SU-DHL-6 (cell line): ENCODE data around the gene PIGK.

Experiments used
- H2AFZ ChIP-seq: fragments of 200-600 bp; sonication (generic); 2 replicates; pipeline ENCODE4 v1.6.1; 2014; ENCODE audit warnings: low read depth, mild to moderate bottlenecking, moderate library complexity, mixed read lengths, antibody characterized with exemption, low read length; ENCODE audit not compliant: severe bottlenecking
- H3F3A ChIP-seq: fragments of 200-600 bp; shearing (Covaris generic); 2 replicates; pipeline ENCODE4 v1.6.0; 2016; ENCODE audit warnings: antibody characterized with exemption, mild to moderate bottlenecking; ENCODE audit not compliant: insufficient read depth
- H3K27ac ChIP-seq: fragments of 200-600 bp; sonication (generic); 2 replicates; pipeline ENCODE4 v1.5.1; 2016; ENCODE audit warnings: low read depth, mild to moderate bottlenecking, low read length, moderate library complexity, mixed read lengths
- H3K27me3 ChIP-seq: fragments of 200-600 bp; sonication (generic), shearing (Covaris generic); 2 replicates; pipeline ENCODE4 v1.6.0; 2014; ENCODE audit warnings: mild to moderate bottlenecking, low read length
- H3K36me3 ChIP-seq: fragments of 200-600 bp; sonication (generic); 2 replicates; pipeline ENCODE4 v1.6.1; 2014; ENCODE audit warnings: mild to moderate bottlenecking, low read length, mixed read lengths
- H3K4me2 ChIP-seq: fragments of 300-600, 200-600 bp; shearing (Covaris generic), sonication (generic); 2 replicates; pipeline ENCODE4 v1.6.0; 2014; ENCODE audit warnings: low read length, low read depth, mild to moderate bottlenecking; ENCODE audit not compliant: poor library complexity, severe bottlenecking
- H3K4me3 ChIP-seq: fragments of 200-600 bp; sonication (generic); 2 replicates; pipeline ENCODE4 v1.5.1; 2014; ENCODE audit warnings: antibody characterized with exemption, low read length, mild to moderate bottlenecking, mixed read lengths; ENCODE audit not compliant: insufficient read depth, poor library complexity, severe bottlenecking
- H3K79me2 ChIP-seq: fragments of 200-600 bp; sonication (generic); 2 replicates; pipeline ENCODE4 v1.6.1; 2014; ENCODE audit warnings: mild to moderate bottlenecking, low read length, moderate library complexity; ENCODE audit not compliant: insufficient read depth
- H3K9ac ChIP-seq: fragments of 200-600 bp; sonication (generic); 2 replicates; pipeline ENCODE4 v1.7.0; 2014; ENCODE audit warnings: mild to moderate bottlenecking, low read length
- H3K9me2 ChIP-seq: fragments of 200-600 bp; sonication (generic); replicated peaks from 2 replicates; pipeline ENCODE4 v1.6.1; 2014; ENCODE audit warnings: low read length; ENCODE audit not compliant: insufficient read depth
- H3K9me3 ChIP-seq: fragments of 200-600 bp; sonication (generic); 2 replicates; pipeline ENCODE4 v1.6.1; 2014; ENCODE audit warnings: low read length, mixed read lengths; ENCODE audit not compliant: insufficient read depth
- H4K20me1 ChIP-seq: fragments of 200-600 bp; sonication (generic); 2 replicates; pipeline ENCODE4 v1.6.1; 2014; ENCODE audit warnings: low read depth, mild to moderate bottlenecking, antibody characterized with exemption, low read length, moderate library complexity, mixed read lengths
- EZH2phosphoT487 ChIP-seq: fragments of 200-600 bp; sonication (generic), shearing (Covaris generic); conservative IDR thresholded peaks from 2 replicates; pipeline ENCODE4 v1.6.1; 2018; ENCODE audit warnings: mild to moderate bottlenecking, antibody characterized with exemption, low read length, moderate library complexity, mixed read lengths
- TF ChIP-seq, protein P1 (sequence below): fragments of 200-600 bp; sonication (generic); IDR thresholded peaks from one replicate; pipeline ENCODE4 v1.5.1; 2017; ENCODE audit warnings: antibody characterized with exemption, mild to moderate bottlenecking, low read length, moderate library complexity; ENCODE audit not compliant: insufficient read depth, poor library complexity, severe bottlenecking

Gene PIGK

DNA sequence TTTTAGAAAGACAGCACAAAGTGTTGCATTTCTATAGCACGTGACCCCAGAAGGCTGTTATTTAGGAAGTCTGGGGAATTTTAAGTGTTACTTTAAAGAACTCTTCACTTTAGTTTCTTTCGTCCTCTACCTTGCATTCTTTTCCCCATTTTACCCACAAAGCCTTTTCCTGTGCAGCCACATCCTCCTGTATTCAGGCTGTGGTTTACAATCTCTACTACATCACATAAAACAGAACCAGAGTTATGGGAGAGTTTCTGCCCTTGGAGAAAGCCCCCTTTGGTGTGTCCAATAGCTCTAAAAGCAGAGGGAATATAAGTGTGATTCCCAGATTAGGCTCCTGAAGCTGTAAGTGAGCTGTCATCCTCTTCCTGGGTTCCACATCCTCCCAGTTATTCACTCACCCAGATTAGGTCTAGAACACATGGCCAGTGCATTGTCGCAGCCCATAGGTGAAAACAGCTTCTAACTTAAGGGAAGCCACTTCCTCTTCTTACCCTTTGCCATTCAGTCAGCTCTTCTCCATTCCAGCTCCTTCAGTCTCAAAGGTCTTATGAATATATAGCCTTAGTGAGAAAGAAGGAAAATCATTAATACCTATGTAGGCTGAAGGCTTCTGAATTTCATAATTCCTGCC lies 171.1 kb downstream of the PIGK start:
- H3F3A ChIP-seq, result no peaks in the 10 kb centered on the region
- no peaks in the 10 kb centered on the region for H3K9me3 ChIP-seq
- no peak overlapping the region for H3K4me2 ChIP-seq
- H3K27ac ChIP-seq, result no peak overlapping the region
- TF ChIP-seq EZH2phosphoT487, result no peak
- TF ChIP-seq, protein P1, sequence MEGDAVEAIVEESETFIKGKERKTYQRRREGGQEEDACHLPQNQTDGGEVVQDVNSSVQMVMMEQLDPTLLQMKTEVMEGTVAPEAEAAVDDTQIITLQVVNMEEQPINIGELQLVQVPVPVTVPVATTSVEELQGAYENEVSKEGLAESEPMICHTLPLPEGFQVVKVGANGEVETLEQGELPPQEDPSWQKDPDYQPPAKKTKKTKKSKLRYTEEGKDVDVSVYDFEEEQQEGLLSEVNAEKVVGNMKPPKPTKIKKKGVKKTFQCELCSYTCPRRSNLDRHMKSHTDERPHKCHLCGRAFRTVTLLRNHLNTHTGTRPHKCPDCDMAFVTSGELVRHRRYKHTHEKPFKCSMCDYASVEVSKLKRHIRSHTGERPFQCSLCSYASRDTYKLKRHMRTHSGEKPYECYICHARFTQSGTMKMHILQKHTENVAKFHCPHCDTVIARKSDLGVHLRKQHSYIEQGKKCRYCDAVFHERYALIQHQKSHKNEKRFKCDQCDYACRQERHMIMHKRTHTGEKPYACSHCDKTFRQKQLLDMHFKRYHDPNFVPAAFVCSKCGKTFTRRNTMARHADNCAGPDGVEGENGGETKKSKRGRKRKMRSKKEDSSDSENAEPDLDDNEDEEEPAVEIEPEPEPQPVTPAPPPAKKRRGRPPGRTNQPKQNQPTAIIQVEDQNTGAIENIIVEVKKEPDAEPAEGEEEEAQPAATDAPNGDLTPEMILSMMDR, result no peak
- H3K9me2 ChIP-seq, result no peaks in the 10 kb centered on the region
- no peaks in the 10 kb centered on the region for H4K20me1 ChIP-seq
- no peak overlapping the region for H3K4me3 ChIP-seq
- H3K79me2 ChIP-seq, result no peaks in the 10 kb centered on the region
- no peak overlapping the region for H2AFZ ChIP-seq
- no peaks in the 10 kb centered on the region for H3K27me3 ChIP-seq
- H3K9ac ChIP-seq, result no peak overlapping the region
- H3K36me3 ChIP-seq, result no peaks in the 10 kb centered on the region

DNA sequence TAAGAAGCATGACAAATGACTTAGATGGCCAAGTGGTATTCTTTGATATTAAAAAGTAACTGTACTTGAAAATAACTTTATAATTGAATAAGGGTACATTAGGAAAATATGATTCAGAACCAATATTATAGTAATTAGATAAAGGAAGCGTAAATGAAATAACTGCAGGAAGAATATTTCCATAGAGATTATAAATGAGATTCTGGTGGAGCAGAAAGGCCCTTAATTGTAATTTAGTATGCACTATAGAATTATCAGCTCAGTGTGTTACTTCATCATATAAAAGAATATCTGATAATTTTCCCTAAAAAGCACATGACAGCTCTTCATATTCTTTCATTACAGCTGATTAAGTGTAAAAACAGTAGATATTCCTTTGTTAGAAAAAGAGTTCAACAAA lies 171.7 kb downstream of the PIGK start:
- Histone ChIP-seq H3K36me3 (no peaks in the 10 kb centered on the region), H3K4me3 (no peak overlapping the region), H3F3A (no peaks in the 10 kb centered on the region), H3K9me3 (no peaks in the 10 kb centered on the region), H3K27ac (no peak overlapping the region), H4K20me1 (no peaks in the 10 kb centered on the region), H3K9ac (no peak overlapping the region), H3K9me2 (no peaks in the 10 kb centered on the region), H3K27me3 (no peaks in the 10 kb centered on the region), H3K79me2 (no peaks in the 10 kb centered on the region), H2AFZ (no peak overlapping the region), H3K4me2 (no peak overlapping the region)
- no peak for TF ChIP-seq EZH2phosphoT487
- TF ChIP-seq, protein P1, result no peak

- Histone ChIP-seq H4K20me1 (no peaks in the 10 kb centered on the region), H3K9me2 (no peaks in the 10 kb centered on the region), H2AFZ (no peak overlapping the region), H3K4me3 (no peak overlapping the region), H3F3A (no peaks in the 10 kb centered on the region), H3K36me3 (no peaks in the 10 kb centered on the region), H3K4me2 (no peak overlapping the region), H3K27me3 (no peaks in the 10 kb centered on the region), H3K79me2 (no peaks in the 10 kb centered on the region), H3K27ac (no peak overlapping the region), H3K9me3 (no peaks in the 10 kb centered on the region), H3K9ac (no peak overlapping the region)
- no peak for TF ChIP-seq EZH2phosphoT487
Measured at GRCh38 chr1:77044133-77044849, 174.9 kb downstream of the PIGK start.

GRCh38 chr1:77040826-77041225 lies 178.4 kb downstream of the PIGK start:
- no peaks in the 10 kb centered on the region for H3K27me3 ChIP-seq
- H3K4me3 ChIP-seq, result no peak overlapping the region
- no peaks in the 10 kb centered on the region for H3F3A ChIP-seq
- no peaks in the 10 kb centered on the region for H3K36me3 ChIP-seq
- H3K9me2 ChIP-seq, result no peaks in the 10 kb centered on the region
- H3K79me2 ChIP-seq, result no peaks in the 10 kb centered on the region
- TF ChIP-seq, protein P1, result no peak
- no peak for TF ChIP-seq EZH2phosphoT487
- H3K9me3 ChIP-seq, result no peaks in the 10 kb centered on the region
- no peaks in the 10 kb centered on the region for H4K20me1 ChIP-seq
- H3K27ac ChIP-seq, result no peak overlapping the region
- H2AFZ ChIP-seq, result no peak overlapping the region
- H3K4me2 ChIP-seq, result no peak overlapping the region
- H3K9ac ChIP-seq, result no peak overlapping the region
